Measurements from ENCODE around the gene CSRP3.

DNA sequence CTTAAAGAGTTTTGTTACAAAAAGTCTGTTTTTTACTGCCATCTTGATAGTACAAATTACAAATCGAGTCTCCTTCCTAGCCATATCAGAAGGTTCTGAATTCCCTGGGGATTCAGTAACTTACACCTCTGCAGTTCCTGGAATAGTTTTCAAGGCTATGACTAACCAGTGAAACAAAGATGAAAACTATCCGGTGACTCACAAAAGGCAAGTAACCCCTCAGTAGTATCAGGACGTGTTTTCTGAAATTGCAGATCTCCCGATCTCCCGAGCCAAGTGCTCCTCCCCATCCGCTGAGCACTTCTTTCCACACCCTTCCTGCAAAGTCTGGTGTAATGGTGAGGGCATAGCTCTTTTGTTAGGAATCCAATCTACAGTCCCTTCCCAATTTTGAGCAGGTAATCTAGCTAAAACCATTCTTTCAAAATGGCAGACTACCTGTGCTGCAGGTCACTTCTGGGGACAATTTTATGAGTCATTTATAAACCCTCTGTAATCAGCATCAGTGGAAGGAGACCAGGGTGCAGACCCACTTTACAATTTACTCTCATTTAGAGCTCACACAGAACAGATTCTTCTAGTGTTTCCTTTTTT, 31.2 kb upstream of the CSRP3 start:
- TF ChIP-seq, protein P1, sequence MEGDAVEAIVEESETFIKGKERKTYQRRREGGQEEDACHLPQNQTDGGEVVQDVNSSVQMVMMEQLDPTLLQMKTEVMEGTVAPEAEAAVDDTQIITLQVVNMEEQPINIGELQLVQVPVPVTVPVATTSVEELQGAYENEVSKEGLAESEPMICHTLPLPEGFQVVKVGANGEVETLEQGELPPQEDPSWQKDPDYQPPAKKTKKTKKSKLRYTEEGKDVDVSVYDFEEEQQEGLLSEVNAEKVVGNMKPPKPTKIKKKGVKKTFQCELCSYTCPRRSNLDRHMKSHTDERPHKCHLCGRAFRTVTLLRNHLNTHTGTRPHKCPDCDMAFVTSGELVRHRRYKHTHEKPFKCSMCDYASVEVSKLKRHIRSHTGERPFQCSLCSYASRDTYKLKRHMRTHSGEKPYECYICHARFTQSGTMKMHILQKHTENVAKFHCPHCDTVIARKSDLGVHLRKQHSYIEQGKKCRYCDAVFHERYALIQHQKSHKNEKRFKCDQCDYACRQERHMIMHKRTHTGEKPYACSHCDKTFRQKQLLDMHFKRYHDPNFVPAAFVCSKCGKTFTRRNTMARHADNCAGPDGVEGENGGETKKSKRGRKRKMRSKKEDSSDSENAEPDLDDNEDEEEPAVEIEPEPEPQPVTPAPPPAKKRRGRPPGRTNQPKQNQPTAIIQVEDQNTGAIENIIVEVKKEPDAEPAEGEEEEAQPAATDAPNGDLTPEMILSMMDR (IDR thresholded peaks at IDR 0.05): no peak
- no peak for TF ChIP-seq POLR2A (IDR thresholded peaks at IDR 0.05)

All from adrenal gland (tissue), 5 donors.